ENCODE results near the gene AQP5.

The AQP5 gene

GRCh38 chr12:49968471-49968870 is 6.8 kb downstream of the AQP5 start:
- TF ChIP-seq CTCF (conservative IDR thresholded peaks at IDR 0.05; ENCODE audit: control insufficient read depth, insufficient read depth, low read depth, low read length): no peak
- no peak overlapping the region for H3K4me3 ChIP-seq (ENCODE audit: control insufficient read depth, low read depth, low read length)
- no peak for DNase-seq (ENCODE audit: low read depth)

GRCh38 chr12:49969027-49969426 is 7.4 kb downstream of the AQP5 start:
- TF ChIP-seq CTCF (conservative IDR thresholded peaks at IDR 0.05; ENCODE audit: control insufficient read depth, insufficient read depth, low read depth, low read length): no peak
- no peak overlapping the region for H3K4me3 ChIP-seq (ENCODE audit: control insufficient read depth, low read depth, low read length)
- no peak for DNase-seq (ENCODE audit: low read depth)

GRCh38 chr12:49969651-49970429 is 8.2 kb downstream of the AQP5 start:
- no peak overlapping the region for H3K4me3 ChIP-seq (ENCODE audit: control insufficient read depth, low read depth, low read length)
- no peak for TF ChIP-seq CTCF (conservative IDR thresholded peaks at IDR 0.05; ENCODE audit: control insufficient read depth, insufficient read depth, low read depth, low read length)
- DNase-seq (ENCODE audit: low read depth): no peak

GRCh38 chr12:49970658-49971057 is 9.0 kb downstream of the AQP5 start:
- no peak for DNase-seq (ENCODE audit: low read depth)
- TF ChIP-seq CTCF (conservative IDR thresholded peaks at IDR 0.05; ENCODE audit: control insufficient read depth, insufficient read depth, low read depth, low read length): no peak
- H3K4me3 ChIP-seq (ENCODE audit: control insufficient read depth, low read depth, low read length): no peak overlapping the region

GRCh38 chr12:49971141-49971540 is 9.5 kb downstream of the AQP5 start:
- no peak for DNase-seq (ENCODE audit: low read depth)
- no peak overlapping the region for H3K4me3 ChIP-seq (ENCODE audit: control insufficient read depth, low read depth, low read length)
- TF ChIP-seq CTCF (conservative IDR thresholded peaks at IDR 0.05; ENCODE audit: control insufficient read depth, insufficient read depth, low read depth, low read length): no peak

GRCh38 chr12:49972129-49972528 is 10.5 kb downstream of the AQP5 start:
- DNase-seq (ENCODE audit: low read depth): no peak
- no peak for TF ChIP-seq CTCF (conservative IDR thresholded peaks at IDR 0.05; ENCODE audit: control insufficient read depth, insufficient read depth, low read depth, low read length)
- H3K4me3 ChIP-seq (ENCODE audit: control insufficient read depth, low read depth, low read length): no peak overlapping the region
